Bronchial epithelial cell (primary cell): ENCODE measurements around the gene KIAA0232. TPM values are rescaled to one million over a fixed set of nuclear protein-coding genes. Genes with fewer than 3 reads are reported as not detected.

ENCODE experiments used
- DNase-seq: peaks from one replicate; pipeline ENCODE4 v3.0.0-alpha.2; 2010; ENCODE audit warnings: low read depth
- FAIRE-seq: peaks from 2 replicates; lab custom pipeline; 2011; peaks lifted over from hg19 to GRCh38; lab: Jason Lieb, UNC
- H3K27me3 ChIP-seq: 2 replicates; pipeline ENCODE4 v1.5.1; 2011; ENCODE audit warnings: low read length; ENCODE audit not compliant: control insufficient read depth, insufficient read depth
- H3K36me3 ChIP-seq: 2 replicates; pipeline ENCODE4 v1.5.1; 2011; ENCODE audit warnings: low read length; ENCODE audit not compliant: control insufficient read depth, insufficient read depth
- H3K4me3 ChIP-seq: 2 replicates; pipeline ENCODE4 v1.5.1; 2011; ENCODE audit warnings: mild to moderate bottlenecking, low read depth, low read length, control low read depth
- total RNA-seq: library from RNA; depleted of rRNA; stranded (reverse); fragments of >200 nt; gene quantifications from 2 replicates; pipeline ENCODE4 v1.2.1, GENCODE V29; 2014
- TF ChIP-seq, protein P1 (sequence below): IDR thresholded peaks from 2 replicates; pipeline ENCODE4 v1.5.1; 2011; ENCODE audit warnings: mild to moderate bottlenecking, moderate library complexity, low read length, control low read depth, inconsistent platforms; ENCODE audit not compliant: insufficient read depth, severe bottlenecking

Gene KIAA0232
- total RNA-seq, 1 donor from 2014 or later: 20.5 TPM

DNA sequence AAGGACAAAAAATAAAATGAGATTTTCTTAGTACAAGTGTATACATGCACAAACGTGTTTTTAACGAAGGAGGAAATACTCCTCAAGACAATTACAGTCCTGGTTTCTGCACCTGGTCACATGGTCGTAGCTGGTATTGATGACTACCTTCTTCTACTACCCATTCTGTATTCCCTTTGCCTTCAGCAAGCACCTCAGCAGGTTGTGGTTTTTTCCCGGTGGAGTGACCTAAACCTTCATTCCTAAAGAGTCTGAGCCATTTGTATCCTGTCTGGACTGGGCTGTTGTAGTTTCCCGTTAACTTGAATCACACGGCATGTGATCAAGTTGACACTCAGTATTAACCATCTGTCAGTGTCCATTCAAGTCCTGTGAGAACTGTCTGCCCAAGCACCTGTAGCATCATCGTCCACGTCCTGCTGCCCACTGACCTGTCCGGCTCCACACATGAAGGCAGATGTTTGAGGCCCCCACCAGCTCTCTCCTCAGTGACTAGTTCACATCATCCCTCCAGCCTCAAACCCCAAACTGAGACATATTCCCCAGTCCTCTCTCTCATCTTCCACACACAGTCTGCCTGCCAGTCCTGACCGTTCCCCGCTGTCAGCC, 96.0 kb downstream of the KIAA0232 start:
- FAIRE-seq (no peak), DNase-seq (peak; percentile 89)
- Histone ChIP-seq H3K36me3 (peaks cover 35% of the 10 kb centered on the region), H3K4me3 (no peak overlapping the region), H3K27me3 (no peaks in the 10 kb centered on the region)
- TF ChIP-seq, protein P1, sequence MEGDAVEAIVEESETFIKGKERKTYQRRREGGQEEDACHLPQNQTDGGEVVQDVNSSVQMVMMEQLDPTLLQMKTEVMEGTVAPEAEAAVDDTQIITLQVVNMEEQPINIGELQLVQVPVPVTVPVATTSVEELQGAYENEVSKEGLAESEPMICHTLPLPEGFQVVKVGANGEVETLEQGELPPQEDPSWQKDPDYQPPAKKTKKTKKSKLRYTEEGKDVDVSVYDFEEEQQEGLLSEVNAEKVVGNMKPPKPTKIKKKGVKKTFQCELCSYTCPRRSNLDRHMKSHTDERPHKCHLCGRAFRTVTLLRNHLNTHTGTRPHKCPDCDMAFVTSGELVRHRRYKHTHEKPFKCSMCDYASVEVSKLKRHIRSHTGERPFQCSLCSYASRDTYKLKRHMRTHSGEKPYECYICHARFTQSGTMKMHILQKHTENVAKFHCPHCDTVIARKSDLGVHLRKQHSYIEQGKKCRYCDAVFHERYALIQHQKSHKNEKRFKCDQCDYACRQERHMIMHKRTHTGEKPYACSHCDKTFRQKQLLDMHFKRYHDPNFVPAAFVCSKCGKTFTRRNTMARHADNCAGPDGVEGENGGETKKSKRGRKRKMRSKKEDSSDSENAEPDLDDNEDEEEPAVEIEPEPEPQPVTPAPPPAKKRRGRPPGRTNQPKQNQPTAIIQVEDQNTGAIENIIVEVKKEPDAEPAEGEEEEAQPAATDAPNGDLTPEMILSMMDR: no peak

GRCh38 chr4:6880691-6881090, 98.2 kb downstream of the KIAA0232 start:
- H3K27me3 ChIP-seq: no peaks in the 10 kb centered on the region
- peaks cover 25% of the 10 kb centered on the region for H3K36me3 ChIP-seq
- TF ChIP-seq, protein P1: no peak
- no peak overlapping the region for H3K4me3 ChIP-seq
- no peak for FAIRE-seq
- DNase-seq: no peak

DNA sequence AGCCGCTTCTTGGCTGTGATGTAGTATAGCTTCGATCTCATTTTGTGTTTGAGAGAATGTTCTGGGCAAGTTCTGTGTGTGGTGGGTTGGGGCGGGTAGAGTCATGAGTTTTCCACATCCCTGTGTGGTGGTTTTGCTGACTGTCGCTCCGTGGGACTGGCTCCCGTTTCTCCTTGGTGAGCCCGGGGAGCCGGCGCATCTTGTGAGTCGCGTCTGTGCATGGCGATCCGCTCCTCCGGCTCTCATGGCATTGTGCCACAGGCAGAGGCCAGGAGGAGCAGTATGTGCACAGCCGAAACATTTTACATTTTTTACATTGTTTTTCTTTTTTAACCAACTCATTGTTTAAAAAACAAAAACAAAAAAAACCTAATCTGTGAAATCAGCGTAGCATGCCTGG, 99.4 kb downstream of the KIAA0232 start:
- TF ChIP-seq, protein P1: no peak
- Histone ChIP-seq H3K36me3 (peaks cover 21% of the 10 kb centered on the region), H3K27me3 (no peaks in the 10 kb centered on the region), H3K4me3 (no peak overlapping the region)
- DNase-seq (no peak), FAIRE-seq (no peak)

- no peaks in the 10 kb centered on the region for H3K27me3 ChIP-seq
- TF ChIP-seq, protein P1: no peak
- FAIRE-seq (no peak), DNase-seq (no peak)
- H3K36me3 ChIP-seq: peaks cover 12% of the 10 kb centered on the region
- H3K4me3 ChIP-seq: no peak overlapping the region
Measured at GRCh38 chr4:6884341-6884870, 101.9 kb downstream of the KIAA0232 start.

DNA sequence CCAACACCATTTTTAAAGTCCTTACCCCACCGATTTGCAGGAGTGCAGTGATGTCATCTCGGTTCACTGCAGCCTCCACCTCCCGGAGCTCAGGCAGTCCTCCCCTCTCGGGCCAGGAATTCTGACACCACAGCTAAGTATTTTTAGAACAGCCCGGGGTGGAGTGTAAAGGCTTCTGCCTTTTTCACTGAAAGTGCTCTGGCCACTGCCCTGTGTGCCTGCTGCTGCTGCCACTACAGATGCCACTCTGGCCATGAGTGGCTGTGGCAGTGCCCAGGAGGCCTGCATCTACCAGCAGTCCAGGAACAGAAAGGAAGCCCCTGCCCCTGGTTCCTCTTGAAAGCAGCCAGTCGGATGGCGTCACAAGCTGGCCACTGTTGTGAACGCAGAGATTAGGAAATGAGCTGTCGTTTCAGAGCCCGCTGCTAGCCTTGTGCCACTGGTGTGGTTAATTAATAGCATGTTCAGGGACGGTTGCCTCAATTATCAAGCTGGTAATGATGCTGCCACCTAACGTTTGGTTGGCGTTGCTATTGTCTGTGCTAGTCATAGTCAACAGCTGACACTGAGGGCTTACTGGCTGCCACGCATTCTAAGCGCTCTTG, 103.5 kb downstream of the KIAA0232 start:
- Histone ChIP-seq H3K36me3 (peaks cover 8% of the 10 kb centered on the region), H3K27me3 (no peaks in the 10 kb centered on the region), H3K4me3 (no peak overlapping the region)
- TF ChIP-seq, protein P1: peak; percentile 57
- DNase-seq (peak; percentile 48), FAIRE-seq (no peak)
